HEK293 (cell line): ENCODE data around the gene FXYD5.

Experiments
- EGR2 ChIP-seq: fragments of 450-650 bp; formaldehyde crosslinking; IDR thresholded peaks from 2 replicates; pipeline ENCODE4 v1.5.1; 2016; ENCODE audit warnings: low read depth, missing biosample characterization, missing genetic modification characterization
- FEZF1 ChIP-seq: fragments of 450-650 bp; formaldehyde crosslinking; IDR thresholded peaks from 2 replicates; pipeline ENCODE4 v1.5.1; 2016; ENCODE audit warnings: missing biosample characterization, missing genetic modification characterization
- HOXC10 ChIP-seq: sonication (generic); formaldehyde crosslinking; IDR thresholded peaks from 2 replicates; pipeline ENCODE4 v1.8.1; 2023; ENCODE audit warnings: mild to moderate bottlenecking, missing genetic modification reagents
- HOXD13 ChIP-seq: sonication (generic); formaldehyde crosslinking; IDR thresholded peaks from 2 replicates; pipeline ENCODE4 v1.8.0; 2022; ENCODE audit warnings: missing genetic modification reagents, borderline replicate concordance
- OVOL3 ChIP-seq: fragments of 450-650 bp; formaldehyde crosslinking; IDR thresholded peaks from 2 replicates; pipeline ENCODE4 v1.5.1; 2016; ENCODE audit warnings: missing biosample characterization, missing genetic modification characterization
- REPIN1 ChIP-seq: fragments of 450-650 bp; formaldehyde crosslinking; IDR thresholded peaks from 2 replicates; pipeline ENCODE4 v1.5.1; 2017; ENCODE audit warnings: missing biosample characterization, missing genetic modification characterization, low read depth
- SCRT2 ChIP-seq: fragments of 450-650 bp; formaldehyde crosslinking; IDR thresholded peaks from 2 replicates; pipeline ENCODE4 v1.5.1; 2016; ENCODE audit warnings: missing biosample characterization, missing genetic modification characterization
- SETDB1 ChIP-seq: IDR thresholded peaks from one replicate; pipeline ENCODE4 v1.6.1; 2017; ENCODE audit warnings: mild to moderate bottlenecking, low read length, moderate library complexity, mixed read lengths; ENCODE audit not compliant: insufficient read length
- YY1 ChIP-seq: fragments of 450-650 bp; formaldehyde crosslinking; IDR thresholded peaks from 2 replicates; pipeline ENCODE4 v1.5.1; 2018; ENCODE audit warnings: missing biosample characterization, missing genetic modification characterization
- ZBTB8A ChIP-seq: fragments of 450-650 bp; formaldehyde crosslinking; IDR thresholded peaks from 2 replicates; pipeline ENCODE4 v1.5.1; 2016; ENCODE audit warnings: missing biosample characterization, missing genetic modification characterization
- ZNF10 ChIP-seq: fragments of 450-650 bp; formaldehyde crosslinking; IDR thresholded peaks from 2 replicates; pipeline ENCODE4 v1.5.1; 2017; ENCODE audit warnings: missing biosample characterization, missing genetic modification characterization
- ZNF302 ChIP-seq: fragments of 450-650 bp; formaldehyde crosslinking; IDR thresholded peaks from 2 replicates; pipeline ENCODE4 v1.5.1; 2016; ENCODE audit warnings: missing biosample characterization, missing genetic modification characterization, low read depth
- ZNF341 ChIP-seq: fragments of 450-650 bp; formaldehyde crosslinking; IDR thresholded peaks from 2 replicates; pipeline ENCODE4; 2016; ENCODE audit warnings: low read depth, missing biosample characterization, missing genetic modification characterization
- ZNF391 ChIP-seq: fragments of 450-650 bp; formaldehyde crosslinking; IDR thresholded peaks from 2 replicates; pipeline ENCODE4 v1.5.1; 2016; ENCODE audit warnings: low read depth, missing biosample characterization, missing genetic modification characterization, borderline replicate concordance
- ZNF394 ChIP-seq: fragments of 450-650 bp; formaldehyde crosslinking; IDR thresholded peaks from 2 replicates; pipeline ENCODE4 v1.5.1; 2016; ENCODE audit warnings: missing biosample characterization, missing genetic modification characterization, mild to moderate bottlenecking, moderate library complexity, borderline replicate concordance
- ZNF501 ChIP-seq: fragments of 450-650 bp; formaldehyde crosslinking; IDR thresholded peaks from 2 replicates; pipeline ENCODE4 v1.5.1; 2016; ENCODE audit warnings: missing biosample characterization, missing genetic modification characterization
- ZNF623 ChIP-seq: fragments of 450-650 bp; formaldehyde crosslinking; IDR thresholded peaks from 2 replicates; pipeline ENCODE4 v1.5.1; 2016; ENCODE audit warnings: missing biosample characterization, missing genetic modification characterization
- ZNF660 ChIP-seq: fragments of 450-650 bp; IDR thresholded peaks from 2 replicates; pipeline ENCODE4 v1.5.1; 2018; ENCODE audit warnings: missing biosample characterization, mild to moderate bottlenecking, missing genetic modification characterization
- ZNF701 ChIP-seq: fragments of 450-650 bp; formaldehyde crosslinking; IDR thresholded peaks from 2 replicates; pipeline ENCODE4 v1.5.1; 2016; ENCODE audit warnings: missing biosample characterization, missing genetic modification characterization
- ZNF747 ChIP-seq: fragments of 450-650 bp; formaldehyde crosslinking; IDR thresholded peaks from 2 replicates; pipeline ENCODE4 v1.5.1; 2016; ENCODE audit warnings: missing biosample characterization, missing genetic modification characterization
- ZNF776 ChIP-seq: fragments of 450-650 bp; formaldehyde crosslinking; IDR thresholded peaks from 2 replicates; pipeline ENCODE4 v1.5.0; 2017; ENCODE audit warnings: missing biosample characterization, missing genetic modification characterization, borderline replicate concordance
- ZNF785 ChIP-seq: fragments of 450-650 bp; formaldehyde crosslinking; IDR thresholded peaks from 2 replicates; pipeline ENCODE4 v1.5.1; 2016; ENCODE audit warnings: missing biosample characterization, missing genetic modification characterization
- TF ChIP-seq, protein P1 (sequence below): fragments of 450-650 bp; formaldehyde crosslinking; IDR thresholded peaks from 2 replicates; pipeline ENCODE4 v1.5.1; 2016; ENCODE audit warnings: missing biosample characterization, missing genetic modification characterization
- TF ChIP-seq, protein P2 (sequence below): fragments of 450-650 bp; formaldehyde crosslinking; IDR thresholded peaks from 2 replicates; pipeline ENCODE4 v1.5.0; 2017; ENCODE audit warnings: missing biosample characterization, missing genetic modification characterization, borderline replicate concordance
- TF ChIP-seq, protein P3 (sequence below): fragments of 450-650 bp; formaldehyde crosslinking; conservative IDR thresholded peaks from 2 replicates; pipeline ENCODE4 v1.5.1; 2016; ENCODE audit warnings: low read depth, missing biosample characterization, missing genetic modification characterization
- TF ChIP-seq, protein P4 (sequence below): fragments of 450-650 bp; formaldehyde crosslinking; IDR thresholded peaks from 2 replicates; pipeline ENCODE4 v1.5.1; 2016; ENCODE audit warnings: missing biosample characterization, missing genetic modification characterization

Gene FXYD5

DNA sequence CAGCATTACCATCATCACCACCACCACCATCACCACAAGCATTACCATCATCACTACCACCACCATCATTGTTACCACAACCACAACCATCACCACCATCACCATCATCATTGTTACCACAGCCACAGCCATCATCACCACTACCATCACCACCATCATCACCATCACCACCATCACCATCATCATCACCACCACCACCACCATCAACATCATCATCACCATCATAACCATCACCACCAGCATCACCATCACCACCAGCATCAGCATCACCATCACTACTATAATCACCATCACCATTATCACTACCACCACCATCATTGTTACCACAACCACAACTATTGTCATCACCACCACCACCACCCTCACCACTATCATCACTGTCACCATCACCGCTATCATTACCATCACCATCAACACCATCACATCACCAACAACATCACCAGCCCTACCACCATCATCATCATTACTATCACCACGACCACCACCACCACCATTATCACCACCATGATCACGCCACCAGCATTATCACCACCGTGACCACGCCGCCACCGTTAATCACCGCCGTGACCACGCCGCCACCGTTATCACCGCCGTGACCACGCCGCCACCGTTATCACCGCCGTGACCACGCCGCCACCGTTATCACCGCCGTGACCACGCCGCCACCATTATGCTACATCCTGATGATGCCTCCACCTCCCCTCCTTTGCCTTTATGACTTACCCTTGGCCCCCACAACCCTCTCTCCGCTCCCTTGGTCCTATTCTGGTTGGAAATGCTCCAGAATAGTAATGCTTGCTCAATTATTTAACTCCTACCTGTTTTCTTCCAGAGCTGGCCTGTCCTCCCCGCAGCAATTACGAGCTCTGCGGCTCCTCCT is 48.9 kb upstream of the FXYD5 start (continued):
- TF ChIP-seq ZNF785 (tag by site-specific recombination) (peak; percentile 81; the same call in 1 of the 2 replicates), ZNF341 (tag by site-specific recombination) (no peak), ZNF623 (tag by site-specific recombination) (no peak), ZNF302 (tag by site-specific recombination) (no peak), EGR2 (tag by site-specific recombination) (no peak), ZNF10 (tag by site-specific recombination) (no peak), FEZF1 (tag by site-specific recombination) (no peak), YY1 (no peak), ZNF391 (tag by site-specific recombination) (no peak), ZNF776 (tag by site-specific recombination) (peak; percentile 63), ZNF660 (tag by site-specific recombination) (no peak), OVOL3 (tag by site-specific recombination) (no peak), ZNF394 (tag by site-specific recombination) (no peak), ZNF501 (no peak), ZNF701 (tag by site-specific recombination) (no peak), SETDB1 (no peak), HOXC10 (CRISPR knock-in tag) (no peak), SCRT2 (tag by site-specific recombination) (no peak), HOXD13 (CRISPR knock-in tag) (no peak), REPIN1 (no peak), ZBTB8A (tag by site-specific recombination) (no peak), ZNF747 (tag by site-specific recombination) (0 out of 2 replicates have a peak, but pooled peaks have one; percentile 39)
- TF ChIP-seq, protein P1, sequence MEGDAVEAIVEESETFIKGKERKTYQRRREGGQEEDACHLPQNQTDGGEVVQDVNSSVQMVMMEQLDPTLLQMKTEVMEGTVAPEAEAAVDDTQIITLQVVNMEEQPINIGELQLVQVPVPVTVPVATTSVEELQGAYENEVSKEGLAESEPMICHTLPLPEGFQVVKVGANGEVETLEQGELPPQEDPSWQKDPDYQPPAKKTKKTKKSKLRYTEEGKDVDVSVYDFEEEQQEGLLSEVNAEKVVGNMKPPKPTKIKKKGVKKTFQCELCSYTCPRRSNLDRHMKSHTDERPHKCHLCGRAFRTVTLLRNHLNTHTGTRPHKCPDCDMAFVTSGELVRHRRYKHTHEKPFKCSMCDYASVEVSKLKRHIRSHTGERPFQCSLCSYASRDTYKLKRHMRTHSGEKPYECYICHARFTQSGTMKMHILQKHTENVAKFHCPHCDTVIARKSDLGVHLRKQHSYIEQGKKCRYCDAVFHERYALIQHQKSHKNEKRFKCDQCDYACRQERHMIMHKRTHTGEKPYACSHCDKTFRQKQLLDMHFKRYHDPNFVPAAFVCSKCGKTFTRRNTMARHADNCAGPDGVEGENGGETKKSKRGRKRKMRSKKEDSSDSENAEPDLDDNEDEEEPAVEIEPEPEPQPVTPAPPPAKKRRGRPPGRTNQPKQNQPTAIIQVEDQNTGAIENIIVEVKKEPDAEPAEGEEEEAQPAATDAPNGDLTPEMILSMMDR: peak; percentile 7; the same call in 1 of the 2 replicates
- TF ChIP-seq, protein P2, sequence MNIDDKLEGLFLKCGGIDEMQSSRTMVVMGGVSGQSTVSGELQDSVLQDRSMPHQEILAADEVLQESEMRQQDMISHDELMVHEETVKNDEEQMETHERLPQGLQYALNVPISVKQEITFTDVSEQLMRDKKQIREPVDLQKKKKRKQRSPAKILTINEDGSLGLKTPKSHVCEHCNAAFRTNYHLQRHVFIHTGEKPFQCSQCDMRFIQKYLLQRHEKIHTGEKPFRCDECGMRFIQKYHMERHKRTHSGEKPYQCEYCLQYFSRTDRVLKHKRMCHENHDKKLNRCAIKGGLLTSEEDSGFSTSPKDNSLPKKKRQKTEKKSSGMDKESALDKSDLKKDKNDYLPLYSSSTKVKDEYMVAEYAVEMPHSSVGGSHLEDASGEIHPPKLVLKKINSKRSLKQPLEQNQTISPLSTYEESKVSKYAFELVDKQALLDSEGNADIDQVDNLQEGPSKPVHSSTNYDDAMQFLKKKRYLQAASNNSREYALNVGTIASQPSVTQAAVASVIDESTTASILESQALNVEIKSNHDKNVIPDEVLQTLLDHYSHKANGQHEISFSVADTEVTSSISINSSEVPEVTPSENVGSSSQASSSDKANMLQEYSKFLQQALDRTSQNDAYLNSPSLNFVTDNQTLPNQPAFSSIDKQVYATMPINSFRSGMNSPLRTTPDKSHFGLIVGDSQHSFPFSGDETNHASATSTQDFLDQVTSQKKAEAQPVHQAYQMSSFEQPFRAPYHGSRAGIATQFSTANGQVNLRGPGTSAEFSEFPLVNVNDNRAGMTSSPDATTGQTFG (tag by site-specific recombination): peak; percentile 72; the same call in 1 of the 2 replicates
- TF ChIP-seq, protein P3, sequence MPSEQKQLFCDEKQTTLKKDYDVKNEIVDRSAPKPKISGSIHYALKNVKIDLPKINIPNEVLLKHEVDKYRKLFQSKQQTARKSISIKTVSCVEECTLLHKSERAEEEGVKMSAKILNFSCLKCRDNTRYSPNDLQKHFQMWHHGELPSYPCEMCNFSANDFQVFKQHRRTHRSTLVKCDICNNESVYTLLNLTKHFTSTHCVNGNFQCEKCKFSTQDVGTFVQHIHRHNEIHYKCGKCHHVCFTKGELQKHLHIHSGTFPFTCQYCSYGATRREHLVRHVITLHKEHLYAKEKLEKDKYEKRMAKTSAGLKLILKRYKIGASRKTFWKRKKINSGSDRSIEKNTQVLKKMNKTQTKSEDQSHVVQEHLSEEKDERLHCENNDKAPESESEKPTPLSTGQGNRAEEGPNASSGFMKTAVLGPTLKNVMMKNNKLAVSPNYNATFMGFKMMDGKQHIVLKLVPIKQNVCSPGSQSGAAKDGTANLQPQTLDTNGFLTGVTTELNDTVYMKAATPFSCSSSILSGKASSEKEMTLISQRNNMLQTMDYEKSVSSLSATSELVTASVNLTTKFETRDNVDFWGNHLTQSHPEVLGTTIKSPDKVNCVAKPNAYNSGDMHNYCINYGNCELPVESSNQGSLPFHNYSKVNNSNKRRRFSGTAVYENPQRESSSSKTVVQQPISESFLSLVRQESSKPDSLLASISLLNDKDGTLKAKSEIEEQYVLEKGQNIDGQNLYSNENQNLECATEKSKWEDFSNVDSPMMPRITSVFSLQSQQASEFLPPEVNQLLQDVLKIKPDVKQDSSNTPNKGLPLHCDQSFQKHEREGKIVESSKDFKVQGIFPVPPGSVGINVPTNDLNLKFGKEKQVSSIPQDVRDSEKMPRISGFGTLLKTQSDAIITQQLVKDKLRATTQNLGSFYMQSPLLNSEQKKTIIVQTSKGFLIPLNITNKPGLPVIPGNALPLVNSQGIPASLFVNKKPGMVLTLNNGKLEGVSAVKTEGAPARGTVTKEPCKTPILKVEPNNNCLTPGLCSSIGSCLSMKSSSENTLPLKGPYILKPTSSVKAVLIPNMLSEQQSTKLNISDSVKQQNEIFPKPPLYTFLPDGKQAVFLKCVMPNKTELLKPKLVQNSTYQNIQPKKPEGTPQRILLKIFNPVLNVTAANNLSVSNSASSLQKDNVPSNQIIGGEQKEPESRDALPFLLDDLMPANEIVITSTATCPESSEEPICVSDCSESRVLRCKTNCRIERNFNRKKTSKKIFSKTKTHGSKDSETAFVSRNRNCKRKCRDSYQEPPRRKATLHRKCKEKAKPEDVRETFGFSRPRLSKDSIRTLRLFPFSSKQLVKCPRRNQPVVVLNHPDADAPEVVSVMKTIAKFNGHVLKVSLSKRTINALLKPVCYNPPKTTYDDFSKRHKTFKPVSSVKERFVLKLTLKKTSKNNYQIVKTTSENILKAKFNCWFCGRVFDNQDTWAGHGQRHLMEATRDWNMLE: no peak
- TF ChIP-seq, protein P4, sequence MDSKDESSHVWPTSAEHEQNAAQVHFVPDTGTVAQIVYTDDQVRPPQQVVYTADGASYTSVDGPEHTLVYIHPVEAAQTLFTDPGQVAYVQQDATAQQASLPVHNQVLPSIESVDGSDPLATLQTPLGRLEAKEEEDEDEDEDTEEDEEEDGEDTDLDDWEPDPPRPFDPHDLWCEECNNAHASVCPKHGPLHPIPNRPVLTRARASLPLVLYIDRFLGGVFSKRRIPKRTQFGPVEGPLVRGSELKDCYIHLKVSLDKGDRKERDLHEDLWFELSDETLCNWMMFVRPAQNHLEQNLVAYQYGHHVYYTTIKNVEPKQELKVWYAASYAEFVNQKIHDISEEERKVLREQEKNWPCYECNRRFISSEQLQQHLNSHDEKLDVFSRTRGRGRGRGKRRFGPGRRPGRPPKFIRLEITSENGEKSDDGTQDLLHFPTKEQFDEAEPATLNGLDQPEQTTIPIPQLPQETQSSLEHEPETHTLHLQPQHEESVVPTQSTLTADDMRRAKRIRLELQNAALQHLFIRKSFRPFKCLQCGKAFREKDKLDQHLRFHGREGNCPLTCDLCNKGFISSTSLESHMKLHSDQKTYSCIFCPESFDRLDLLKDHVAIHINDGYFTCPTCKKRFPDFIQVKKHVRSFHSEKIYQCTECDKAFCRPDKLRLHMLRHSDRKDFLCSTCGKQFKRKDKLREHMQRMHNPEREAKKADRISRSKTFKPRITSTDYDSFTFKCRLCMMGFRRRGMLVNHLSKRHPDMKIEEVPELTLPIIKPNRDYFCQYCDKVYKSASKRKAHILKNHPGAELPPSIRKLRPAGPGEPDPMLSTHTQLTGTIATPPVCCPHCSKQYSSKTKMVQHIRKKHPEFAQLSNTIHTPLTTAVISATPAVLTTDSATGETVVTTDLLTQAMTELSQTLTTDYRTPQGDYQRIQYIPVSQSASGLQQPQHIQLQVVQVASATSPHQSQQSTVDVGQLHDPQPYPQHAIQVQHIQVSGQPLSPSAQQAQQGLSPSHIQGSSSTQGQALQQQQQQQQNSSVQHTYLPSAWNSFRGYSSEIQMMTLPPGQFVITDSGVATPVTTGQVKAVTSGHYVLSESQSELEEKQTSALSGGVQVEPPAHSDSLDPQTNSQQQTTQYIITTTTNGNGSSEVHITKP (tag by site-specific recombination): no peak
